ENCODE results near the gene MAPK10. TPM values are rescaled to one million over a fixed set of nuclear protein-coding genes. Genes with fewer than 3 reads are reported as not detected.

Gene MAPK10
- total and polyA plus RNA-seq, 10 of the 15 experiments (the other 5 are each of a cell fraction or from before 2014, with no cell fraction given), result 1.1 to 4.2 (median 2.4) TPM

DNA sequence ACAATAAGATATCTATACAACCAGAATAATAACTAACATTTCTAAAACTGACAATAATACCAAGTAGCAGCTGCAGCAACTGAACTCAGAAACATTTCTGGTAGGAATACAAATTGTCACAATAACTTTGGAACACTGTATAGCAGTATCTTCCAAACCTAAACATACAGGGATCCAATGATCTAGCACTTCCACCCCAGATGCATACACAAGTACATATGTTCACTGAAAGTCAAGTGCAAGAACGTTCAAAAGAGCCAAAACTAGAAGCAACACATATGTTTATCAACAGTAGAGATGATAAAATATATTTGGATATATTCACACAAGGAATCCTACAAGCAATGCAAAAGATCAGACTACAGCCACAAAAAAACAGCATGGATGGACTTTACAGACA lies 46.2 kb downstream of the MAPK10 start (continued):
- TF ChIP-seq, protein P1, sequence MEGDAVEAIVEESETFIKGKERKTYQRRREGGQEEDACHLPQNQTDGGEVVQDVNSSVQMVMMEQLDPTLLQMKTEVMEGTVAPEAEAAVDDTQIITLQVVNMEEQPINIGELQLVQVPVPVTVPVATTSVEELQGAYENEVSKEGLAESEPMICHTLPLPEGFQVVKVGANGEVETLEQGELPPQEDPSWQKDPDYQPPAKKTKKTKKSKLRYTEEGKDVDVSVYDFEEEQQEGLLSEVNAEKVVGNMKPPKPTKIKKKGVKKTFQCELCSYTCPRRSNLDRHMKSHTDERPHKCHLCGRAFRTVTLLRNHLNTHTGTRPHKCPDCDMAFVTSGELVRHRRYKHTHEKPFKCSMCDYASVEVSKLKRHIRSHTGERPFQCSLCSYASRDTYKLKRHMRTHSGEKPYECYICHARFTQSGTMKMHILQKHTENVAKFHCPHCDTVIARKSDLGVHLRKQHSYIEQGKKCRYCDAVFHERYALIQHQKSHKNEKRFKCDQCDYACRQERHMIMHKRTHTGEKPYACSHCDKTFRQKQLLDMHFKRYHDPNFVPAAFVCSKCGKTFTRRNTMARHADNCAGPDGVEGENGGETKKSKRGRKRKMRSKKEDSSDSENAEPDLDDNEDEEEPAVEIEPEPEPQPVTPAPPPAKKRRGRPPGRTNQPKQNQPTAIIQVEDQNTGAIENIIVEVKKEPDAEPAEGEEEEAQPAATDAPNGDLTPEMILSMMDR (IDR thresholded peaks at IDR 0.05 in 2 of 3, conservative IDR thresholded peaks at IDR 0.05 in 1 of 3; ENCODE audit: control insufficient read depth in 2 of 3, extremely low read depth in 1 of 3, insufficient read depth in 1 of 3, low read depth in 3 of 3, low read length in 3 of 3), result no peak
- no peak for TF ChIP-seq NBN (IDR thresholded peaks at IDR 0.05)
- no peak for TF ChIP-seq FOXK2 (IDR thresholded peaks at IDR 0.05)
- TF ChIP-seq WRNIP1 (IDR thresholded peaks at IDR 0.05; ENCODE audit: borderline replicate concordance, low read depth, low read length), result no peak
- TF ChIP-seq, protein P2, sequence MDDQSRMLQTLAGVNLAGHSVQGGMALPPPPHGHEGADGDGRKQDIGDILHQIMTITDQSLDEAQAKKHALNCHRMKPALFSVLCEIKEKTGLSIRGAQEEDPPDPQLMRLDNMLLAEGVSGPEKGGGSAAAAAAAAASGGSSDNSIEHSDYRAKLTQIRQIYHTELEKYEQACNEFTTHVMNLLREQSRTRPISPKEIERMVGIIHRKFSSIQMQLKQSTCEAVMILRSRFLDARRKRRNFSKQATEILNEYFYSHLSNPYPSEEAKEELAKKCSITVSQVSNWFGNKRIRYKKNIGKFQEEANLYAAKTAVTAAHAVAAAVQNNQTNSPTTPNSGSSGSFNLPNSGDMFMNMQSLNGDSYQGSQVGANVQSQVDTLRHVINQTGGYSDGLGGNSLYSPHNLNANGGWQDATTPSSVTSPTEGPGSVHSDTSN (IDR thresholded peaks at IDR 0.05; ENCODE audit: insufficient replicate concordance, low read depth, low read length), result no peak

DNA sequence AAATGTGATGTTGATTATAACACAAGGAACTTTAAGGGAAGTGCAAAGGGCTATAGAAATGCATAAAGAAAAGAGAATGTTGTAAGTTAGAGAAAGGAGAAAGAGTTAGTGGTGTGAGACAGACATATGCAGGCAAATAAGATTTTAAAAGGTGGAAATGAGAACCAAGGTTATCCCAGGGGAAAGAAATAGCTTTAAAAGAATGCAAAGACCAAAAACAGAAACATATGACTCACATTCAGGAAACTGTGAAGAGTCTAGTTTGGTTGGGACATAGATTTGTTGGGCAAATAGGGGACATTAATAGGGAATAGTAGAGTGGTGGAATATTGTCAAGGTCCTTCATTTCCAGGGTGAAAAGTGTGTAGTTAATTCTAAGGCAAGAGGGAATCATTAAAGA lies 52.4 kb downstream of the MAPK10 start:
- Histone ChIP-seq H3K4me3 (no peak overlapping the region), H3K79me2 (ENCODE audit: control insufficient read depth, insufficient read depth, low read length) (no peaks in the 10 kb centered on the region), H2AFZ (ENCODE audit: control insufficient read depth, low read depth, low read length) (no peak overlapping the region), H3K4me2 (ENCODE audit: control insufficient read depth, insufficient read depth) (no peak overlapping the region), H3K4me1 (ENCODE audit: control insufficient read depth, insufficient read depth, low read length) (no peaks in the 10 kb centered on the region), H3K27me3 (replicated peaks in 1 of 2; ENCODE audit: control insufficient read depth in 2 of 2, insufficient read depth in 2 of 2, low read length in 1 of 2) (no peaks in the 10 kb centered on the region), H3K9ac (ENCODE audit: control insufficient read depth, insufficient read depth, low read length) (no peak overlapping the region), H3K9me3 (replicated peaks; ENCODE audit: control insufficient read depth, insufficient read depth, low read length) (no peaks in the 10 kb centered on the region), H4K20me1 (ENCODE audit: control insufficient read depth, insufficient read depth) (no peaks in the 10 kb centered on the region), H3K27ac (ENCODE audit: control insufficient read depth, insufficient read depth) (no peak overlapping the region), H3K36me3 (ENCODE audit: control insufficient read depth in 2 of 2, insufficient read depth in 2 of 2, low read length in 1 of 2) (no peaks in the 10 kb centered on the region)
- intact Hi-C loops (cut with micrococcal nuclease; ENCODE audit: unreplicated experiment), result no loop called here
- CTCF ChIA-PET, result no interaction called here
- POLR2A ChIA-PET, result no interaction called here
- DNase-seq (ENCODE audit: low read depth, low spot score) (no peak), FAIRE-seq (no peak), ATAC-seq (no peak)
- in situ Hi-C loops (cut with MboI), result no loop called here
- SMC1A ChIA-PET (ENCODE audit: uncharacterized antibody, unreplicated experiment), result no interaction called here
- RAD21 ChIA-PET (ENCODE audit: unreplicated experiment), result no interaction called here
- no TSS peak for BruUV-seq (replicated peaks)
- TF ChIP-seq KDM1A (IDR thresholded peaks at IDR 0.05; ENCODE audit: borderline replicate concordance), result no peak
- TF ChIP-seq, protein P3, sequence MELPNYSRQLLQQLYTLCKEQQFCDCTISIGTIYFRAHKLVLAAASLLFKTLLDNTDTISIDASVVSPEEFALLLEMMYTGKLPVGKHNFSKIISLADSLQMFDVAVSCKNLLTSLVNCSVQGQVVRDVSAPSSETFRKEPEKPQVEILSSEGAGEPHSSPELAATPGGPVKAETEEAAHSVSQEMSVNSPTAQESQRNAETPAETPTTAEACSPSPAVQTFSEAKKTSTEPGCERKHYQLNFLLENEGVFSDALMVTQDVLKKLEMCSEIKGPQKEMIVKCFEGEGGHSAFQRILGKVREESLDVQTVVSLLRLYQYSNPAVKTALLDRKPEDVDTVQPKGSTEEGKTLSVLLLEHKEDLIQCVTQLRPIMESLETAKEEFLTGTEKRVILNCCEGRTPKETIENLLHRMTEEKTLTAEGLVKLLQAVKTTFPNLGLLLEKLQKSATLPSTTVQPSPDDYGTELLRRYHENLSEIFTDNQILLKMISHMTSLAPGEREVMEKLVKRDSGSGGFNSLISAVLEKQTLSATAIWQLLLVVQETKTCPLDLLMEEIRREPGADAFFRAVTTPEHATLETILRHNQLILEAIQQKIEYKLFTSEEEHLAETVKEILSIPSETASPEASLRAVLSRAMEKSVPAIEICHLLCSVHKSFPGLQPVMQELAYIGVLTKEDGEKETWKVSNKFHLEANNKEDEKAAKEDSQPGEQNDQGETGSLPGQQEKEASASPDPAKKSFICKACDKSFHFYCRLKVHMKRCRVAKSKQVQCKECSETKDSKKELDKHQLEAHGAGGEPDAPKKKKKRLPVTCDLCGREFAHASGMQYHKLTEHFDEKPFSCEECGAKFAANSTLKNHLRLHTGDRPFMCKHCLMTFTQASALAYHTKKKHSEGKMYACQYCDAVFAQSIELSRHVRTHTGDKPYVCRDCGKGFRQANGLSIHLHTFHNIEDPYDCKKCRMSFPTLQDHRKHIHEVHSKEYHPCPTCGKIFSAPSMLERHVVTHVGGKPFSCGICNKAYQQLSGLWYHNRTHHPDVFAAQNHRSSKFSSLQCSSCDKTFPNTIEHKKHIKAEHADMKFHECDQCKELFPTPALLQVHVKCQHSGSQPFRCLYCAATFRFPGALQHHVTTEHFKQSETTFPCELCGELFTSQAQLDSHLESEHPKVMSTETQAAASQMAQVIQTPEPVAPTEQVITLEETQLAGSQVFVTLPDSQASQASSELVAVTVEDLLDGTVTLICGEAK (IDR thresholded peaks at IDR 0.05; ENCODE audit: borderline replicate concordance), result no peak
- TF ChIP-seq RAD21 (IDR thresholded peaks at IDR 0.05; ENCODE audit: insufficient read depth, low read depth, low read length), result no peak
- no peak for TF ChIP-seq SMAD1 (IDR thresholded peaks at IDR 0.05; ENCODE audit: low read depth, partially characterized antibody)
- no peak for TF ChIP-seq CREM (IDR thresholded peaks at IDR 0.05; ENCODE audit: low read depth)
- no peak for TF ChIP-seq MYC (IDR thresholded peaks at IDR 0.05; ENCODE audit: insufficient read depth, insufficient read length, insufficient replicate concordance, low read length, severe bottlenecking)
- no peak for TF ChIP-seq TAF1 (IDR thresholded peaks at IDR 0.05; ENCODE audit: borderline replicate concordance, low read depth, low read length)
- no peak for TF ChIP-seq MTA3 (IDR thresholded peaks at IDR 0.05; ENCODE audit: borderline replicate concordance, low read length)
- TF ChIP-seq, protein P4, sequence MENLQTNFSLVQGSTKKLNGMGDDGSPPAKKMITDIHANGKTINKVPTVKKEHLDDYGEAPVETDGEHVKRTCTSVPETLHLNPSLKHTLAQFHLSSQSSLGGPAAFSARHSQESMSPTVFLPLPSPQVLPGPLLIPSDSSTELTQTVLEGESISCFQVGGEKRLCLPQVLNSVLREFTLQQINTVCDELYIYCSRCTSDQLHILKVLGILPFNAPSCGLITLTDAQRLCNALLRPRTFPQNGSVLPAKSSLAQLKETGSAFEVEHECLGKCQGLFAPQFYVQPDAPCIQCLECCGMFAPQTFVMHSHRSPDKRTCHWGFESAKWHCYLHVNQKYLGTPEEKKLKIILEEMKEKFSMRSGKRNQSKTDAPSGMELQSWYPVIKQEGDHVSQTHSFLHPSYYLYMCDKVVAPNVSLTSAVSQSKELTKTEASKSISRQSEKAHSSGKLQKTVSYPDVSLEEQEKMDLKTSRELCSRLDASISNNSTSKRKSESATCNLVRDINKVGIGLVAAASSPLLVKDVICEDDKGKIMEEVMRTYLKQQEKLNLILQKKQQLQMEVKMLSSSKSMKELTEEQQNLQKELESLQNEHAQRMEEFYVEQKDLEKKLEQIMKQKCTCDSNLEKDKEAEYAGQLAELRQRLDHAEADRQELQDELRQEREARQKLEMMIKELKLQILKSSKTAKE (IDR thresholded peaks at IDR 0.05; ENCODE audit: low read depth, poor library complexity, severe bottlenecking), result no peak
- no peak for TF ChIP-seq HDAC6 (IDR thresholded peaks at IDR 0.05; ENCODE audit: unreplicated experiment)

Measured in GM12878 (cell line).